Ishikawa (cell line): Measurements from ENCODE around the gene SLC48A1.

Experiments used
- CEBPB ChIP-seq: IDR thresholded peaks from 2 replicates; pipeline ENCODE4 v1.6.1; 2012
- EGR1 ChIP-seq: IDR thresholded peaks from 2 replicates; pipeline ENCODE4 v1.6.1; 2012
- EP300 ChIP-seq: IDR thresholded peaks from 2 replicates; pipeline ENCODE4 v1.6.1; 2012; ENCODE audit warnings: borderline replicate concordance
- MAX ChIP-seq: IDR thresholded peaks from 2 replicates; pipeline ENCODE4 v1.6.1; 2012
- RAD21 ChIP-seq: IDR thresholded peaks from 2 replicates; pipeline ENCODE4 v1.6.1; 2012; ENCODE audit warnings: low read depth
- REST ChIP-seq: IDR thresholded peaks from 2 replicates; pipeline ENCODE4 v1.6.1; 2012; ENCODE audit warnings: low read depth, mild to moderate bottlenecking
- USF1 ChIP-seq: IDR thresholded peaks from 2 replicates; pipeline ENCODE4 v1.6.1; 2012
- YY1 ChIP-seq: IDR thresholded peaks from 2 replicates; pipeline ENCODE4 v1.6.1; 2012; ENCODE audit warnings: low read depth

GRCh38 chr12:47729233-47729632, 43.8 kb upstream of the SLC48A1 start:
- no peak; the same call in 1 of the 2 replicates for TF ChIP-seq MAX
- no peak for TF ChIP-seq RAD21
- no peak for TF ChIP-seq CEBPB
- TF ChIP-seq EP300: no peak
- TF ChIP-seq EGR1: no peak
- TF ChIP-seq YY1: no peak
- no peak for TF ChIP-seq USF1
- no peak for TF ChIP-seq REST
